ENCODE results near the gene CHRNA1. TPM values are rescaled to one million over a fixed set of nuclear protein-coding genes. Genes with fewer than 3 reads are reported as not detected.

The CHRNA1 gene
- total and polyA plus RNA-seq, 2 of the 13 experiments (the other 11 are each of a cell fraction or from before 2014, with no cell fraction given): not detected

DNA sequence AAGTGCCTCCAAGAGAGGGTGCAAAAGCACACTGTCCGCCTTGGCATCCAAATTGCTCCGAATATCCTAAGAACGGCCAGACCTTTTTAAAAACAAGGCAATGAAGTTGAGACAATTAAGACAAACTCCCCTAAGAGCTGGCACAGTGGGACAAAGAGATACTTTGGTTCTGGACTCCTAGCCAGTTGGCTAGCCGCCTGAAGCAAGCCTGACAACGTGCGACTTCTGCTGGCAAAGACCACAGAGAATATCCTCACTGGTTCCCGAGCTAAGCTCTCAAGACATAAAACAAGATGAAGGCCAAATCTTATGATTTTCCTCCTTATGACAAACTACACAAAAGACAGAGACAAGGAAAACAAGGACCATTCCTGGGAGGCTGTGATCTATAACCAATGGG lies 32.7 kb downstream of the CHRNA1 start:
- WGBS (ENCODE audit: low lambda C conversion rate): 54% methylated on average over 7 of the region's 7 CpGs
- BruUV-seq (replicated peaks): no TSS peak

More for the DNA sequence above, 32.7 kb downstream of the CHRNA1 start:
- CTCF ChIA-PET (ENCODE audit: low intra/inter-chr PET ratio, low total read pairs): no interaction called here
- Histone ChIP-seq H4K20me1 (ENCODE audit: insufficient read depth, low read length) (no peaks in the 10 kb centered on the region), H3K9me3 (ENCODE audit: low read length) (no peaks in the 10 kb centered on the region), H3K79me2 (ENCODE audit: insufficient read depth, low read length) (no peaks in the 10 kb centered on the region), H2AFZ (ENCODE audit: low read length) (no peak overlapping the region), H3K4me3 (replicated peaks in 1 of 3; ENCODE audit: insufficient read depth in 1 of 3, low read depth in 2 of 3, low read length in 3 of 3) (no peak overlapping the region), H3K4me1 (ENCODE audit: insufficient read depth, low read length) (no peaks in the 10 kb centered on the region), H3K36me3 (replicated peaks in 1 of 2; ENCODE audit: control insufficient read depth in 1 of 2, insufficient read depth in 2 of 2, low read length in 2 of 2) (no peaks in the 10 kb centered on the region), H3K27ac (ENCODE audit: extremely low read length, insufficient read depth, low read length) (no peak overlapping the region), H3K9ac (ENCODE audit: insufficient read depth, low read depth, low read length) (no peak overlapping the region), H3K4me2 (ENCODE audit: low read depth, low read length) (no peak overlapping the region), H3K27me3 (ENCODE audit: control insufficient read depth in 1 of 2, insufficient read depth in 2 of 2, low read length in 2 of 2) (peaks cover 2 to 55% of the 10 kb centered on the region in 2 experiments; a peak in 4 of 5 replicates)
- TF ChIP-seq THAP11 (CRISPR knock-in tag; IDR thresholded peaks at IDR 0.05) (no peak), SMARCE1 (IDR thresholded peaks at IDR 0.05; ENCODE audit: borderline replicate concordance) (no peak), ESRRA (CRISPR knock-in tag; IDR thresholded peaks at IDR 0.05; ENCODE audit: low read depth) (no peak), HIVEP1 (CRISPR knock-in tag; IDR thresholded peaks at IDR 0.05) (no peak), ZNF333 (CRISPR knock-in tag; IDR thresholded peaks at IDR 0.05; ENCODE audit: borderline replicate concordance) (no peak), ZNF737 (CRISPR knock-in tag; IDR thresholded peaks at IDR 0.05; ENCODE audit: borderline replicate concordance) (no peak), TGIF2 (CRISPR knock-in tag; IDR thresholded peaks at IDR 0.05) (no peak), MEF2D (CRISPR knock-in tag; IDR thresholded peaks at IDR 0.05) (no peak), ZNF383 (CRISPR knock-in tag; IDR thresholded peaks at IDR 0.05; ENCODE audit: borderline replicate concordance) (no peak), ZNF101 (CRISPR knock-in tag; IDR thresholded peaks at IDR 0.05; ENCODE audit: borderline replicate concordance, low read depth) (no peak), AKAP8 (CRISPR knock-in tag; IDR thresholded peaks at IDR 0.05) (no peak), ZNF10 (CRISPR knock-in tag; IDR thresholded peaks at IDR 0.05; ENCODE audit: borderline replicate concordance, low read depth) (no peak)
- TF ChIP-seq, protein P1, sequence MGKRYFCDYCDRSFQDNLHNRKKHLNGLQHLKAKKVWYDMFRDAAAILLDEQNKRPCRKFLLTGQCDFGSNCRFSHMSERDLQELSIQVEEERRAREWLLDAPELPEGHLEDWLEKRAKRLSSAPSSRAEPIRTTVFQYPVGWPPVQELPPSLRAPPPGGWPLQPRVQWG (CRISPR knock-in tag; IDR thresholded peaks at IDR 0.05; ENCODE audit: borderline replicate concordance, low read depth): no peak
- TF ChIP-seq, protein P2, sequence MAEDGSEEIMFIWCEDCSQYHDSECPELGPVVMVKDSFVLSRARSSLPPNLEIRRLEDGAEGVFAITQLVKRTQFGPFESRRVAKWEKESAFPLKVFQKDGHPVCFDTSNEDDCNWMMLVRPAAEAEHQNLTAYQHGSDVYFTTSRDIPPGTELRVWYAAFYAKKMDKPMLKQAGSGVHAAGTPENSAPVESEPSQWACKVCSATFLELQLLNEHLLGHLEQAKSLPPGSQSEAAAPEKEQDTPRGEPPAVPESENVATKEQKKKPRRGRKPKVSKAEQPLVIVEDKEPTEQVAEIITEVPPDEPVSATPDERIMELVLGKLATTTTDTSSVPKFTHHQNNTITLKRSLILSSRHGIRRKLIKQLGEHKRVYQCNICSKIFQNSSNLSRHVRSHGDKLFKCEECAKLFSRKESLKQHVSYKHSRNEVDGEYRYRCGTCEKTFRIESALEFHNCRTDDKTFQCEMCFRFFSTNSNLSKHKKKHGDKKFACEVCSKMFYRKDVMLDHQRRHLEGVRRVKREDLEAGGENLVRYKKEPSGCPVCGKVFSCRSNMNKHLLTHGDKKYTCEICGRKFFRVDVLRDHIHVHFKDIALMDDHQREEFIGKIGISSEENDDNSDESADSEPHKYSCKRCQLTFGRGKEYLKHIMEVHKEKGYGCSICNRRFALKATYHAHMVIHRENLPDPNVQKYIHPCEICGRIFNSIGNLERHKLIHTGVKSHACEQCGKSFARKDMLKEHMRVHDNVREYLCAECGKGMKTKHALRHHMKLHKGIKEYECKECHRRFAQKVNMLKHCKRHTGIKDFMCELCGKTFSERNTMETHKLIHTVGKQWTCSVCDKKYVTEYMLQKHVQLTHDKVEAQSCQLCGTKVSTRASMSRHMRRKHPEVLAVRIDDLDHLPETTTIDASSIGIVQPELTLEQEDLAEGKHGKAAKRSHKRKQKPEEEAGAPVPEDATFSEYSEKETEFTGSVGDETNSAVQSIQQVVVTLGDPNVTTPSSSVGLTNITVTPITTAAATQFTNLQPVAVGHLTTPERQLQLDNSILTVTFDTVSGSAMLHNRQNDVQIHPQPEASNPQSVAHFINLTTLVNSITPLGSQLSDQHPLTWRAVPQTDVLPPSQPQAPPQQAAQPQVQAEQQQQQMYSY (CRISPR knock-in tag; IDR thresholded peaks at IDR 0.05): no peak
- intact Hi-C loops (cut with micrococcal nuclease; ENCODE audit: unreplicated experiment): no loop called here
- POLR2A ChIA-PET: no interaction called here
- FAIRE-seq: no peak
- no peak for ATAC-seq
- DNase-seq (ENCODE audit: low spot score): no peak
- in situ Hi-C loops (cut with HindIII; ENCODE audit: extremely low pct_ligation_motif_present, low pct_unique_long_range_greater_than_20kb): no loop called here
